Activated CD4-positive, alpha-beta T cell treated with anti-CD3 and anti-CD28 coated beads, Interleukin-2, amount 50 U/mL, for 24 hours (primary cell): Measurements from ENCODE around the gene NDUFAF8.

Source experiments
- DNase-seq, 2 donors: peaks; one replicate each; pipeline ENCODE4 v3.0.0-alpha.2; 2020; ENCODE audit warnings: low read depth in 1 of 2, low spot score in 1 of 2

Gene NDUFAF8

DNA sequence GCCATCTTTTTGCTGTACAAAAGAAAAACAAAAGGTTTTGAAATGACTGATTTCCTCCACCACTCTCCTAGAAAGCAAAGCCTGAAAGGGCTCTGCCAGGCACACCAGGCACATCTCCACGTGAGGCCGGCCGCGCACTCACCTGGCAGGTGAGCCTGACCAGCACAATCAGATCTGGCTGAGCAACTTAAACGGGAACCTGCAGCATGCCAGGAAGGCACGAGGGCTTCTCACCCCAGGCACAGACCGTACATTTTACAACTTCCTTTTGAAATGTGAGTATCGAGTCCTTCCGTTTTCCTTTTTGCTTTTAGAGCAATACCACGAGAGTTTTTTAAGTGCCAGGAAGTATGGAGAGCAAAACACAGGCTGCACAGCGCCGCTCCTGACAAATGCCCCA is 33.5 kb downstream of the NDUFAF8 start:
- no peak for DNase-seq

DNA sequence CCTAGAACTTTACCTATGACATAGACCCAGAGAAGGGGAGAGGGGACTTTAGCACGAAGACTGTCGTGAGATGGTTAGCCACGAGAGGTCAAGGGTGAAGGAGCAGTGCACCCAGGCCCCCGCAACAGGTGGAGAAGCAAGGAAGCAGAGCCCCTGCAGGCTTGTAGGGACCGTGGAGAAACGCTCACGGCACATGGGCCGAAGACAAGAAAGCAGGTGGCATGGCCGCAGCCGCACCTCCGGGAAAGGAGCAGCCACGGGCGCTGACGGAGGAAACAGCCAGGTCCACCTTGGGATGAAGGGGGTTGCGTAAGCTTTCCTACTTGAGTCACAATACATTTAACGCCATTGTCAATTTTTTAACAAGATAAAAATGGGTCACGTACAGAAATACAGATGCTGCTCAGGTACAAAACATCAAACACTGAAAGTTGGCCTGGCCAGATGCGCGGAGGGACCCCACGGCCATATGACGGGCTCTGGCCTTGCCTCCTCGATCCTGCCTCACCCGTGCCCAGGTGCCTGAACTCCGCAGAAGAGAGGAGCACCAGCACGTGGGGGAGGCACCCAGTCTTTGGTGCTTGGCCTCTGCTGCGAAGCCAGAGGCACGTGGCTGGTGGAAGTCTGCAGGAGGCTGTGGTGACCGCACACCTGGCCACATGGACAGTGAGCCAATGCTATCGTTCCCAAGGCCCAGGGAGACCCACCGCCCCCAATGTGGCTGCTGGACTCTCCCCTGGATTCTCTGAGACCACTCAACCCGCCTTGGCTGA is 34.8 kb downstream of the NDUFAF8 start:
- DNase-seq: no peak

DNA sequence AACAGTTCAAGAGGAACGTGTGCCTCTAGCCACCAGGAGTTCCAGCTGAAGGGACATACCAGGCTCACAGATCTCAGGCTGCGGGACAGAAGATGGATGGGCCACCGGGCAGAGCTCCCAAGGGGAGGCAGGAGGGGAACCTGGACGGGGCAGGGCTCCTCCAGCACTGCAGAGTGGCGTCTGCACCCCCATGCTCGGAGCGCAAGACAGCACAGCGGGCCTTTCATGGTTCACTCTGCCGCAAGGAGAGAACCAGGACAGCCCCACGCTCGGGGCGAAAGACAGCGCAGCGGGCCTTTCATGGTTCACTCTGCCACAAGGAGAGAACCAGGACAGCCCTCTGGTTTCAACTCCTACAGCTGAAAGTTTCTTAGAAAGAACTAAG is 35.3 kb downstream of the NDUFAF8 start:
- no peak for DNase-seq

DNA sequence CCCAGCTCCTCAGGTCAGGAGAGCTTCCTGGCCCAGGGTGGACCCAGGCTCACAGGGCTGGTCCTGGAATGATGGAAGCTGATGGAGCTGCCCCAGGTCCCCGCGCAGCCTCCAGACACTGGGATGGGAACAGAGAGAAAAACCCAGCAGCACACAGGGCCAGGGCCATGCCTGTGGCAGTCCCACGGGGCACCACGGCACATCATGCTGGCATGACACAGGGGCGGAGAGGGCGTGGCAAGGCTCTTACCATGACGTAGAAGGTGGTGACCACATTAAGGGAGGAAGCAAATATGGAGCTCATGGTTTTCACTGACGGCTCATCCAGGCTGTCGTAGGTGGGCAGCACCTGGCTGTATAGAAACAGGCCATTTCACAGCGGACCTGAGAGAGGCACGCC is 37.7 kb downstream of the NDUFAF8 start:
- DNase-seq: no peak

DNA sequence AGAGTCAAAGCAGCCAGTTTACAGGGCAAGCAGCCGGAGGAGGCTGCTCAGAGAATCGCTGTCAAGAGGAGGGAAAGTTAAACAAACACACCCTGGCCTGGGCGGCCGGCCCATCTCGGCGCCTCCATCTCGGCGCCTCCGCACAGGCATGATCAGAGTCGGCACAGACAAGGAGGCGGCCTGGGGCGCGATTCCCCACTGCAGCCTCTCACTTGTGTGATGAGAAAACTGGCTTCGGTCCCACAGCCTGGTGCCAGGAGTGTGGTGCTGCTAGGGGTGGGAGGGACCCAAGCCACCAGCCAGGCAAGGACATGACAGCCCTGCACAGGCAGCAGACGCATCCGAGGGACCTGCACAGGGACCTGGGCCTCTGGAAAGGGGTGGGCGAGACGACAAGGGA is 38.3 kb downstream of the NDUFAF8 start:
- DNase-seq: no peak

DNA sequence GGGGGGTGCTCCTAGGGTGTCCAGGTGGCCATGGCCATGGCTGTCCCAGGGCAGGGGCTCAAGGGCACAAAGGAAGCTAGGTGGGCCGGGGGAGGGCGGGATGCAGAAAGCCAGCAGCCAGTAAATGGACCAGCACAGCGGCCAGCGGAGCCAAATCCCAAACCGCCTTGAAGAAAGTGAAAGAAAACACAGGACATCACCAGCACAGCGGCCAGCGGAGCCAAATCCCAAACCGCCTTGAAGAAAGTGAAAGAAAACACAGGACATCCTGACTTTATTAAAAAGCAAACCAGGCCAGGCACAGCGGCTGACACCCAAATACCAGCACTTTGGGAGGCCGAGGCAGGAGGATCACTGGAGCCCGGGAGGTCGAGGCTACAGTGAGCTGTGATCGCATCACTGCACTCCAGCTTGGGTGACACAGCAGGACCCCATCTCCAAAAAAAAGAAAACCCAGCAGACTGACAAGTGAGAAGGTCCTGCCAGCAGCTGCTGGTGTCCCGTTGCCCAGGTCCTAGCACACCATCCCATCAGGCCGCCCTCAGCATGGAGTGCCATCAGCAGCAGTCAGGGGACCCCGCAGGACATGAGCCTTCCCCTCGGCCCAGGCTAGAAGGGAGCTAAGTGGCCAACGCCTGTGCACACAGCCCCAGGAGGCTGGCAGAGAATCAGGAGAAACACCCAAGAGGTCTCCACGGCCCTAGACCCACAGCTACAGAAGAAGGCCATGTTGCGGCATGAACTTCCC is 39.0 kb downstream of the NDUFAF8 start:
- DNase-seq: no peak

DNA sequence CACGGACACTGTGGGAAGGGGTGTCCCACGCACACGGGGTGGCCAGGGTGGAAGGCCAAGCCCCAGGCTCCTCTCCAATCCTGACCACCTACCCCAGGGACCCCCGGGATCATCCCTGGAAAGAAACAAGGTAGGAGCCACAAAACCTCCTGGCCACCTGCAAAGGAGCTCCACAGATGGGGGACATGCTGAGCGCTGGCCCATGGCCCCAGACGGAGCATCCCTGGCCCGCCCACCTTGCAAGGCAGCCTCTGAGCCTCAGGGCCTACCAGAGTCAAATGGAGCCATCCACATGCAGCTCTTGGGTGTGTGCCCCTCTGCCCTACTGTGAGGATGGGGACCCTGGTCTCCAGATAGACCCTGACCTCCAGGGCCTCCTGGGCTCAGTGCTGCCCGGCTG is 39.7 kb downstream of the NDUFAF8 start:
- no peak for DNase-seq

DNA sequence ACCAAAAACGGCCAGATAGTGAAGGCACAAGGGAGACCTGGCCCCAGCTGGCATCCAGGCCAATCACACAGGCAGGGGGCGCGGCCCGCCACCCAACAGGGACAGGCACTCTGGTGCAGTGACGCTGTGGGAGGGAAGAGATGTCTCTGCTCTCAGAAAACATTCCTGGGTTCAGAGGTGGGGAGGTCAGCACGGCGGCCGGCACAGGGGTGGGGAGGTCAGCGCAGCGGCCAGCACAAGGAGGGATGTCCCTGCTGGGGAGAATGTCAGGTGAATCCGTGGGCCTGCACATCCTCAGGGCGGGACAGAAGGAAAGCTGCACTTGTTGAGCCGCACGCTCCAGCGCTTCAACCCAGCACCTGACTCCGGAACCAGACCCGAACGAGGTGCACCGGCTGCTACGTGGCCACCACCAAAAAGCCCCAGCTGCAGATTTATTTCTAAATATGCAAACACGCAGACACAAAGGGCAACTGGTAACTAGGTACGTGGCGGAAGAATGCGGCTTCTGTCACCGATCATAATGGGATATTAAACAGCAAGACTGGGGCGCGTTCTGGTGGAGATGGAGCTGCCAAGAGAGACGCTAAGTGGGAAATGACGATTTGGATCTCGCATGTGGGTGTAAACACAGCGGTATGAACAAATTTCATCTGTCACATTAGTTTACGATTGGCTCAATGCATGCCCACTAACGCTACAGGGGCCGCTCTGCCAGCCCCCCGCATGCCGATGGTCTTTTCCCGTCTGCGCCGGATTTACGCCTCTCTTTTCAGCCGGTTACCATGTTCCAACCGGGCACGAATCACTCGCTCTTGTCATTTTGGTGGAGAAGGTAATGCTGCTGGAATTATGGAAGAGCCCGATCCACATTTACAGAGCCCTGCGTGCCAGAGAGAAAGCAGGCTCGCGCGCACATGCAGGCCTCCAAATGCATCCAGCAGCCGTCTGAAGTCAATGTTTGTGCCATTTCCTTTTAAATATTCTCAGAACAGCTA is 40.5 kb downstream of the NDUFAF8 start:
- no peak for DNase-seq

DNA sequence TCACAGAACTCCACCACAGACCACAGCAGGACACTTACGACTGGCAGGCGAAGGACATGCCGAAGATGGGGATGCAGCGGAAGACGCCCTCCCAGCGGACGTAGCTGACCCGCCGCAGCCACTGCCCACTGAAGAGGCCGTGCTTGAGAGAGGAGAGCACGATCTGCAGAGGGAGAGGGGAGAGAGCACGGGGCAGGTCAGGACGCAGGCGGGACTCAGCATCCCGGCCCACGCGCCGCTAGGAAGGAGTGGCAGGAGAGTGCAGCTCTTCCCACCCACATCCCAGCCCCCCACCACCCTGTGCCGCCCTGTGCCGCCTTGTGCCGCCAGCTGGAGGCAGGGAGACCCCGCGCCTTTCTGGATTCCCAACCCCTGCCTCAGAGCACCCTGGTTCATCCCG is 41.5 kb downstream of the NDUFAF8 start:
- DNase-seq: no peak

DNA sequence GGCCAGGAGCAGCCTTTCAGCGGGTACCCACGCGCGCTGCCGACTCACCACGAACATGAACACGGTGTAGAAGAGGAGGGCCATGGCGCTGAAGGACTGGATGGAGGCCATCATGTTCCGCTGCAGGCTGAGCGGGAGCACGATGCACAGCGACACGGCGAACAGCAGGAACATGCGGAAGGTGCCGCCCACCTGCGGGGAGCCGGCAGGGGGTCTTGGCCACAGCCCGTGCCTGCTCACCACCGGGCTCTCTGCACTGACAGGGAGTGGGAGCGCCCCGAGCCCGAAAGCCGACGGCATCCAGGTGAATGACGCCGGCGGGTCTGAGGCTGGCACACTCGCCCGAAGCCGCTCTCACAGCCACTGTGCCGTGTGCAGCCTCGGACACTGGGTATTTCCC is 43.0 kb downstream of the NDUFAF8 start:
- DNase-seq: no peak

DNA sequence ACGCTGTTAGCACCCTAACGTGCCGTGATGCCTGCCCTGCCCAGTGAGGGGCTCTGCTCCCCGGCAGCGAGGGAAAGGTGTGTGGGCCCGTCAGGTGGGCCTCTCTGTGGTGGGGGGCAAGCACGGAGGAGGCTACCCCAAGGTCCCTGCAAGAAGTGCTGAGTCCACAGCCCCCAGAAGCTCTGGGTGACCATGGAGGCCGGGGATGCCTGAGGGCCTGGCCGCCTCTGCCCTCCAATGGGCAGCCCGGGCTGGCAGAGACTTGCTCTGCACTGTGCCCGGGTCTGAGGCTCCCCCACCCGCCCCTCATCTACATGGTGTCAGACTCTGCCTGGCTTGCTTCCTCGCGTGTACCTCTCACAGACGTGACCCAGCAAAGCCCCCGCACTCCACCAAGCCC is 43.8 kb downstream of the NDUFAF8 start:
- DNase-seq: no peak

DNA sequence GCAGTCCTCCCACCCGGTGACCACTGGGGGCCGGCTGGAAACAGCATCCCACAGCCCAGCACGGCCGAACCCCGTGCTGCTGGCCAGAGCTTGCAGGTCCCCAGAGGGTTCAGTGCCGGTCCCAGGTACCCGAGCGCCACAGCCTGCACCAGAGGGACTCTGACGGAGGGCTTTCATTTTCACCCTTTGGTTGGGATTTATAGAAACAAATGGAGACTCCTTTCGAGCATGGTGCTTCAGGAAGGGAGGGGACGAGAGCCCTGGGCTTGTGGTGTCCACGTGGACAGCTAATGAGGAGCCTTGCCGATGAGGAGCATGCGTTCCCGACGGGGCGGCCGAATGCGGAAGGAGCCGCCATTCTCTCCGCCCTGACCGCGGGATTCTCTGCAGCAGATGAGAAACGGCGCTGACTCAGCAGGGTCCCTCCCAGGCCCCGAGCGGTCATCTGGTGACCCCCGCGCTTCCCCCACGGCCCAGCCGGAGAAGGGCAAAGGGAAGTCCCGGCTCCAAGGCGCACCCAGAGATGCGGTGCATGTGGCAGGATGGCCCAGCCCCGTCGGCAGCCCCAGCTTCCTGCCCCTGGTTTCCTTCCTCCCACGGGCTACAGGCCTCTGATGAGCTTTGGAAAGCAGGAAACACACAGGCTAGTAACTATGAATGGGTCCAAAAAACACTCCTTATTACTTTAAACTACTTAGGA is 46.2 kb downstream of the NDUFAF8 start:
- peak; percentile 46 to 58 for DNase-seq

DNA sequence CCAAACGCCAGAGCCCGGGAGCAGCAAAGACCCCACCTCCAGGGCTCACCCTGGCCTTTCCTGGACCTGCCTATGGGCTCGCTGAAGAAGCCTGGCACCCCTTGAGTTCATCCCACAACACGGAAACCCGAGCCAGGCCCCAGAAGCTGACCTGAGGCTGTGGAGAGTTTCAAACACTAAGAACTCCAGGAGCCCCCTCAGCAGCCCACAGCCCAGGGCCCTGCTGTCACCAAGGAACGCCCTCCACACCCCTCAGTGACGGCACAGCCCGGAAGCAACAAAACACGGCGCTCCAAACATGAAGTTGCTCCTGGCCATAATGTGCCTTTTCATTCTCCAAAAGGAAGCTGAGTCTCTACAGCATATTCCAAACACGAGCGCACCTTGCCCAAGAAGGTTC is 46.8 kb downstream of the NDUFAF8 start:
- DNase-seq: no peak

DNA sequence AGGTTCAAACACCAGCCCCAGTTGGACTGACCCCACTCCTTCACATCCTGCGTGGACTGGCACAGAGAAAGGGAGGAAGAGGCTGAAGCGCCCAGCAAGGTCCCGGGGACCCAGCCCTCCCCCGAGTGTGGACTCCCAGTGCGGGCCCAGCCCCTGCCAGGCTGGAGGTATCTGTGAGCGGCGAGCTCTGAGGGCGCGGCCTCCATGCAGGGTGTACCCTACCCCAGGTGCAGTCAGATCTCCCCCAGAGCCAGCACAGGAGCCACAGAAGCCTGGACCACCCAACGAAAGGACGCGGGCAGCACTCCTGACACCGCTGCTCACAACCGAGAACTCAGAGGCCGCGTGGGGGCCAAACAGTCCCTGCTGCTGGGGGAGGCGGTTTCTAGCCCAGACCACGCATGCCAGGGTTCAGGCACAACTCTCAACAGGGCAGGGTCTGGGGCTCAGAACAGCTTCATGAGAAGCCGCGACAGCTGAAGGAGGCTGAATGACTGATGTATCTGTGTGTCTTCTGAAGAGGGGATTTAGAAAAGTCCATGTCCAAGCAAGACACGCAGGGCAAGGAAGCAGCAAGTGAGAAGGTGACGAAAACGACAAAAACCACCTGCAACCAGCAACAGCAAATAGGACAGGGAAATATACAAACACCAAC is 47.5 kb downstream of the NDUFAF8 start:
- no peak for DNase-seq

DNA sequence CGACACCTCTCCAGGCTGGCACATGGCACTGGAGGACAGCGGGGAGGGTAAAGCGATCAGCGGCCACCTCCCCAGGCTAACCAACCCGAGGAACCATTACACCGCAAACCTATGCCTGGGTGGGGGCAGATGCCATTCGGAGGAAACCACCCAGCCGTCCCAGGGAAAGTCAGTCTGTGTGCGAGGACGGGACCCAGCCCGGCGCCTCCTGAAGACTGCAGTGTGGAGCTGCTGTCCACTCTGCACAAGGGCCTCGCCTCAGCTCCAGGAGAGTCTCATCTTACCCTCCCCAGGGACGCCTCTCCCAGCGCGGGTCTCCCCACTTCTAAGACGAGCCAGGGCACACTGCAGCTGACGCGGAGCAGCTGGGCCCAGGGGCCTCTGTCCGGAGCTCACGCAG is 48.0 kb downstream of the NDUFAF8 start:
- DNase-seq: no peak

DNA sequence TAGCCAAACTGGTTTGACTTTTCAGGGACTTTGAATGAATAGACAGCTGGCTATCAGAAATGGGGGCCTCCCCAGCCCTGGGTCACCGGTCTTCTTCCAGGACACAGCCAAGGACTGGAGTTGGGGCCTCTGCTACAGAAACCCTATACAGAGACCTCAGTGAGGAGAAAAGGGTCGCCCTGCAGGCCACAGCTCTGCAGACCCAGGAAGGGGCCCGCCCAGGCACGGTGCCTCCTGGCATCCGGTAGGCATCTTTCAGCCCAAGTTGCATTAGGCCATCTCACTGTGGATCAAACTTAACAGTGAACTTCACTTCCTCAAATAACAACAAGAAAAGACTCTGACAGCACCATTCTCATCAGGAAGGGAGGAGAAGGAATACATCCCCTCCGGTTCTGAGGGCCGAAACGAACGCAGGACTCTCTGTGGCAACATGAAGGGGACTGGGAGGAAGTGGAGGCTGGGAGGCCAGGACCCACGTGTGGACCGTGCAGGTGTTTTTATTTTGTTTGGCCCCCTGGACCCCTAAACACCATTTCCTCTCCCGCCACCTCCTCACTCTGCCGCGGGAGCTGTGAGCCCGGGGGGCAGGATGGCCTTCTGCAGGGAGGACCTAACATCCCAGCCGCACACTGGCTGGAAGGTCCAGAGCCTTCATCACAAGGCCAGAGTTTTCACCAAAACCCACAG is 48.8 kb downstream of the NDUFAF8 start:
- DNase-seq: no peak

DNA sequence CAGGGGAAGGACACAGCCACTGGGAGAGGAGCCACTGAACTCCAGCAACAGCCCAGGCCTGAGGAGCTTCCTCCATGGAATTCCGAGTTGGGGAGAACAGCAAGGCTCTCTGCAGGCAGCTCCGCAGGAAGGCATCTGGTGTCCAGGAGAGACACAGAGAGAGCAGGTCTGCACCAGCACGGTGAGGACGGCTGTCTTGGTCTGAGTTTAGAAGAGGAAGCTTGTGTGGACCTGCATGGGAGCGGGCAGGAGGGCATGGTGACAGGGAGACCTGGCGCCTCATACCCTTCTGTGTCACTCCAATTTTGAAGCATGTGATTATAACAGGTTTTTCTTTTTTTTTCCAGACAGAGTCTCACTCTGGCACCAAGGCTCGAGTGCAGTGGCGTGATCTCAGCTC is 49.6 kb downstream of the NDUFAF8 start:
- DNase-seq: no peak

DNA sequence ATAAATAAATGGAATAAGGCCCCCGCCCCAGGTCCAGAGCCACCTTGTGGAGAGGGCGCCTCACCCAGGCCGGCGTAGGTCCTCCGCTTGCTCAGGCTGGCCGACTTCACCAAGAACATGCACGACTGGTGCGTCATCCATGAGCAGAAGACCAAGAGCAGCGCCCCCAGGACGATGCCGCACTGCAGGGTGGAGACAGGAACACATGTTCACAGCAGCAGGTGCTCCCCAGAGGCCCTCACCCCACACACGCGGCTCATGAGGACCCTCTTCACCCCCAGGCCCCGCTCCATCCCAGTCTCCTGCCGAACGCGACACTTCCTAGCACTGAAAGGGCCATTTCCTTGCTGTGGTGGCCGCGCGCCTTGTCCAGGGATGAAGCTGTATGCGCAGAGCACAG is 50.5 kb downstream of the NDUFAF8 start:
- DNase-seq: no peak

DNA sequence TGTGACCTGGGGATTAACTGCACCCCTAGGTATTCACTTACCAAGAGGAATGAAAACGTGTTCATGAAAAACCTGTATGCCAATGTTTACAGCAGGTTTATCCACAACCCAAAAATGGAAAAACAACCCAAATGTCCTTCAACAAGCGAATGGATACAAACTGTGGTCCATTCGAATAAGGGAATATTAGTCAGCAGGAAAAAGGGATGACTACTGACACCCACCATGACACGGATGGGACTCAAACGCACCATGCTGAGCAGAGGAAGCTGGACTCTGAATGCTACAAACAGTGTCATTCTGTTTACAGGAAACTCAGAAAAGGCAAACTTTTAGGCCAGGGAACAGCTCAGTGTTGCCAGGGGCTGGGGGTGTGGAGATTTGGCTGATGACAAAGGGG is 51.1 kb downstream of the NDUFAF8 start:
- DNase-seq: no peak
